Stimulated activated CD4-positive, alpha-beta T cell treated with anti-CD3 and anti-CD28 coated beads, Interleukin-2, amount 100 ng/mL, for 4 hours (primary cell): ENCODE results near the gene INCENP.

Experiments used
- DNase-seq: peaks from one replicate; pipeline ENCODE4 v3.0.0-alpha.2; 2020; ENCODE audit warnings: low read depth

The INCENP gene

GRCh38 chr11:62124186-62125113 is 639 bp downstream of the INCENP start:
- DNase-seq = no peak

GRCh38 chr11:62125316-62125715 is 1.5 kb downstream of the INCENP start:
- DNase-seq = no peak

- DNase-seq = no peak
Observed at GRCh38 chr11:62125881-62126280, 2.1 kb downstream of the INCENP start.

- no peak for DNase-seq
Observed at GRCh38 chr11:62127426-62127825, 3.6 kb downstream of the INCENP start.

GRCh38 chr11:62127941-62128770 is 4.3 kb downstream of the INCENP start:
- no peak for DNase-seq

DNA sequence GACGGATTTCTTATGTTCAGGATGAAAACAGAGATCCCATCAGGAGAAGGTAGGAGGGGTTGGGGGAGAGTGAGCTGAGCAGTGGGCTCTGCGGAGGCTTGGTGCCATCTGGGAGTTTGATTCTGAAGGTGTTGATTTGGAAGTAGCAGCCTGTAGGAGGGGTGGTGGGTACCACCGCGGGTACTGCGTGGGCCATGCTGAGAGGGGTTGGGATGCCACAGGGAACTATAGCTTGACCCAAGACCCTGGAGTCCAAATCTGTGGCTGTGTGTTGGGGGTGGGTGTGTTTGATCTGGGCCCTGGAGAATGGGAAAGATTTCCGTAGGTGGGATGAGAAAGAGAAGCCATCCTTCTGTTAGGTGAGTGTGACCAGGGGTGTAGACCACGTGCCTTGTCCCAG is 5.0 kb downstream of the INCENP start:
- no peak for DNase-seq

DNA sequence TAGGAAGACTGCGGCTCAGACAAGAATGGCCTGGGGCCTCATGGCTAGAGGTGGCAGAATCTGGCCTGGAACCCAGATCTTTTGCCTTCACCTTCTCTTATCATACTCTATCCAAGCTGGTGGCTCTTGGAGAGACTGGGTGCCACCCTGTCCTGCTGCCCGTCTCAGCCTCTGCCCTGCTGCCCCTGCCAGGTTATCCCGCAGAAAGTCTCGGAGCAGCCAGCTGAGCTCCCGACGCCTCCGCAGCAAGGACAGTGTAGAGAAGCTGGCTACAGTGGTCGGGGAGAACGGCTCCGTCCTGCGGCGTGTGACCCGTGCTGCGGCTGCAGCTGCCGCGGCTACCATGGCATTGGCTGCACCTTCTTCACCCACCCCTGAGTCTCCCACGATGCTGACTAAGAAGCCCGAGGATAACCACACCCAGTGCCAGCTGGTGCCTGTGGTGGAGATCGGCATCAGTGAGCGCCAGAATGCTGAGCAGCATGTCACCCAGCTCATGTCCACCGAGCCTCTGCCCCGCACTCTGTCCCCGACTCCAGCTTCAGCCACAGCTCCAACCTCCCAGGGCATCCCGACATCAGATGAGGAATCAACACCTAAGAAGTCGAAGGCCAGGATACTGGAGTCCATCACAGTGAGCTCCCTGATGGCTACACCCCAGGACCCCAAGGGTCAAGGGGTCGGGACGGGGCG is 5.9 kb downstream of the INCENP start:
- no peak for DNase-seq

- DNase-seq = no peak
Observed at GRCh38 chr11:62130283-62131169, 6.7 kb downstream of the INCENP start.

- DNase-seq = no peak
Observed at GRCh38 chr11:62131170-62131464, 7.3 kb downstream of the INCENP start.

DNA sequence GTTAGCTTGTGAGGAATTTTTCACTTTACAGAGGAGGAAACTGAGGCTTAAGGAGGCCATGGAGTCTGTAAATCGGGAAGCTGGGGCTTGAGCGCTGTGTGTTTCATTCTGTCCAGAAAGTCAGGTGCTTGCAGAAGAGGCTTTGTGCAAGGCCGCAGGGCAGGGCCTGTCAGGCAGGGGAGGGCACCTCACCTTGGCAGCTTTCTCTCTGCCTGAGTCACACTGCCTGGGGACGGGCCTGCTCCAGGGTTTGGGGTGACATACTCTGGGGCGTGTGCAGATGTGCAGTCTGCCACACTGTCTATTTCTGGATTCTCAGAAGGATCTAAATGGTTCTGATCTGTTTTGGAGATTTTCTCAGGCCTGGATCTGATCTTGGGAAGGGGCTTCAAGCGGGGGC is 8.4 kb downstream of the INCENP start:
- no peak for DNase-seq

- no peak for DNase-seq
Observed at GRCh38 chr11:62132689-62133293, 9.0 kb downstream of the INCENP start.

DNA sequence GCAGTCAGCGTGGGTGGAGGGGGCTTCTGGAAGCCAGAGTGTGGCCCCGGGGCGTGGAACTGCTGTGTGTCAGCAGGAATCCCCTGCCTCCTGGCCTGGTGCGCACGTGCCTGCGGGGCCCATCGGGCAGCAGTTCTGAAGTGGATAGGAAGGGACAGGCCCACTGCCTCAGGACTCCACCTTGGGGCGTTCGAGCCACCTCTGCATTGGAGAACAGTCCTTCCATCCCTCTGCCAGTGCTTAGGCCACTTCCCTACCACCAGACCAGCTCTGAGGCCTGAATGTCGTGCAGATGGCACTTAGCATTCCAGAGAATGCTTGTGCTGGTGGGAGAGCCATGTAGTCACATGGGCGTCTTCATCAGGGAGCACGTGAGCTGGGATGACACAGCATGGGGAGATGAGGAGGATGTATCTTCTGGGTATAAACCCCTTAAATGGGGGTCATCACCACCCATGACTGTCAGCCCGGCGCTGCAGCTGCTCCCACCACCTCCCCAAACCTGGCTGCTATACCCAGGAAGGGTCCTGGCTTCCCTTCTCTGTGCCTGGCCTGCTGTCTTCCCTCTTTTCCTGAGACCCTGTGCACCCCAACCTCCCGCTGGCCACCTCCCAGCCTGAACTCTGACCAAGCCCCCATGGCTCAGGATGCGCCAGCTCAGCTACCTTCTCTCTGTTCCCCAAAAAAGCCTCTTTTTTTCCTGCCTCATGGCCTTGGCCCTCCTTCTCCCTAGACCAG is 9.7 kb downstream of the INCENP start:
- DNase-seq = no peak

- DNase-seq = no peak
Observed at GRCh38 chr11:62137276-62137861, 13.6 kb downstream of the INCENP start.

DNA sequence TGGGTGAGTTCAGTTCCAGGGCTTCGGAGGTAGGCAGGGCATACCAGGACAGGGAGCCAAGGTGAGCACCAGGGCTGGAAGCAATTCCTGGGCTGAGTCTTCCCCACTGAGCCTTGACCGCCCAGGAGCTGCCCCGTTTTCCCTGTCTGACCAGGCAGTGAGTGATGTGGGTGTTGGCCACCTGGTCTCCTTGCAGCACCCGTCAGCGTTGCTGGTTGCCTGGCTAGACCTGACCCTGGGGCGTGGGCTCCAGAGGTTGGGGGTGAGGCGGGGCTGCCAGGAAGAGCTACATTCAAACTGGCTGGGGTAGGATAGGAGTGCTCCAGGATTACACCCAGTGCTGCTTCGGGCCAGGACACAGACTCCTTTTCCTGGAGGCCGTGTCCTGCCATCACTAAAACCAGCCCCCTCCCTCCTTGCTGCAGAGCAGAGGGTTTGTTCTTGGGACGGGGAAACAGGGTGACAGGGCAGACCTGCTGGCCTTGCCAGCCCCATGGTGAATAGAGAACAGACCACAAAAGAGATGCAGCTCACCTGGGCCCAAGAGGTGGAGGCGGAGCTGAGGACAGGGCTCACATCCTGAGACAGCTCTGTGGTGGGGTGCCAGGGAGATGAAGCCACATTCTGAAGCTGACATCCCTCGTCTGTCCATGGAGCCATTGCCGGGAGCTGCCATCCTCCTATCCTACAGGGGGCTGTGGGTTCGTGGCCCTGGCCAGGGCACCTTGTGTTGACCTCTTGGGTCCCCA is 14.2 kb downstream of the INCENP start:
- DNase-seq = no peak

GRCh38 chr11:62138630-62139425 is 15.0 kb downstream of the INCENP start:
- no peak for DNase-seq

- no peak for DNase-seq
Observed at GRCh38 chr11:62139526-62140303, 15.9 kb downstream of the INCENP start.

DNA sequence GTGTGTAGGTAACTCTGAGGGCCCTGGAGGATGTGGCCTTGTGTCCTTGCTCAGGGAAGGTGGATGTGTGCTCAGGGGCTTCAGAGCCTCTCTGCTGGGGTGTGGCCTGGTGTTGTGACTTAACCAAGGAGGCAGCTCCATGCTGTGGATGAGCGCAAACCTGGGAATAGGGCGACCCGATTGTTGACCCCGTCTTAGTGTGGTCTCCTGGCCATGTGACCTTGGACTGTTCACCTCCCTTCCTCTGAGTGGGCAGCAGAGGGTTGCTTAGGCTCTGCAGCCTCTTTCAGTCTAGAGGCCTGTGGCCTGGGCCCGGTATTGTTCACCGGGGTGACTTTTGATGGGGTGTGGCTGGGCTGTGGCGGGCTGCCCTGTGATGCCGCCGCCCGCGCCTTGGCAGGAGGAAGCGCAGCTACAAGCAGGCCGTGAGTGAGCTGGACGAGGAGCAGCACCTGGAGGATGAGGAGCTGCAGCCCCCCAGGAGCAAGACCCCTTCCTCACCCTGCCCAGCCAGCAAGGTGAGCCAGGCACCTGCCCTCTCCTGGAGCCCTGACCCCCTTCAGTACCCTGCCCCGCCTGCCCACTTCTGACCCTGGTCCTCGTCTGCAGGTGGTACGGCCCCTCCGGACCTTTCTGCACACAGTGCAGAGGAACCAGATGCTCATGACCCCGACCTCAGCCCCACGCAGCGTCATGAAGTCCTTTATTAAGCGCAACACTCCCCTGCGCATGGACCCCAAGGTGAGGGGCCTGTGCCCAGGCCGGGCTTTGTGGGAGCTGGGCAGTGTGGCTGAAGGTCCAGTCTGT is 16.7 kb downstream of the INCENP start:
- no peak for DNase-seq
